Loucy (cell line): ENCODE results near the gene GNB1L.

Source experiments
- EZH2phosphoT487 ChIP-seq: fragments of 200-600 bp; IDR thresholded peaks from 2 replicates; pipeline ENCODE4 v1.6.1; 2018; ENCODE audit warnings: antibody characterized with exemption, mild to moderate bottlenecking, moderate library complexity, borderline replicate concordance
- TF ChIP-seq, protein P1 (sequence below): fragments of 200-600 bp; sonication (generic); conservative IDR thresholded peaks from 2 replicates; pipeline ENCODE4 v1.5.1; 2014; ENCODE audit warnings: mild to moderate bottlenecking, antibody characterized with exemption, low read length

DNA sequence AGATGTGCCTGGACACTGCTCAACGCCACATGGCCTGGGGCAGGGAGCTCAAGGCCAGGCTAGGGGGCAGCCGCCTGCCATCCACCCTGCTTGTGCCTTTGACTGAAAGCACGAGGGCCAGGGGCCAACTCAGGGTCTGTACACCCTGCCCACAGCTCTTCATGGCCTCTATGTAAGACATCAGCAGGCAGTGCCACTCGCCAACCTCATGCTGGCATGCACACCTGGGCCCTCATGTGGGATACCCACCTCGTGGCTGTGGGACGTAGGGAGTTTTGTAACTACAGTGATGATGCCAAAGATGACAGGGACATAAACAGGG, 68.4 kb downstream of the GNB1L start:
- TF ChIP-seq, protein P1, sequence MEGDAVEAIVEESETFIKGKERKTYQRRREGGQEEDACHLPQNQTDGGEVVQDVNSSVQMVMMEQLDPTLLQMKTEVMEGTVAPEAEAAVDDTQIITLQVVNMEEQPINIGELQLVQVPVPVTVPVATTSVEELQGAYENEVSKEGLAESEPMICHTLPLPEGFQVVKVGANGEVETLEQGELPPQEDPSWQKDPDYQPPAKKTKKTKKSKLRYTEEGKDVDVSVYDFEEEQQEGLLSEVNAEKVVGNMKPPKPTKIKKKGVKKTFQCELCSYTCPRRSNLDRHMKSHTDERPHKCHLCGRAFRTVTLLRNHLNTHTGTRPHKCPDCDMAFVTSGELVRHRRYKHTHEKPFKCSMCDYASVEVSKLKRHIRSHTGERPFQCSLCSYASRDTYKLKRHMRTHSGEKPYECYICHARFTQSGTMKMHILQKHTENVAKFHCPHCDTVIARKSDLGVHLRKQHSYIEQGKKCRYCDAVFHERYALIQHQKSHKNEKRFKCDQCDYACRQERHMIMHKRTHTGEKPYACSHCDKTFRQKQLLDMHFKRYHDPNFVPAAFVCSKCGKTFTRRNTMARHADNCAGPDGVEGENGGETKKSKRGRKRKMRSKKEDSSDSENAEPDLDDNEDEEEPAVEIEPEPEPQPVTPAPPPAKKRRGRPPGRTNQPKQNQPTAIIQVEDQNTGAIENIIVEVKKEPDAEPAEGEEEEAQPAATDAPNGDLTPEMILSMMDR = no peak
- no peak for TF ChIP-seq EZH2phosphoT487
